ENCODE results near the gene DCC.

DCC gene

GRCh38 chr18:52861558-52861957 is 521.6 kb downstream of the DCC start:
- H3K36me3 ChIP-seq (ENCODE audit: insufficient read depth): no peaks in the 10 kb centered on the region
- no peak overlapping the region for H3K9ac ChIP-seq
- no peaks in the 10 kb centered on the region for H4K20me1 ChIP-seq (ENCODE audit: insufficient read depth)
- H3K4me3 ChIP-seq (IDR thresholded peaks at IDR 0.05; ENCODE audit: insufficient read depth, low read depth, low read length): no peak overlapping the region
- no peak overlapping the region for H2AFZ ChIP-seq (ENCODE audit: low read depth)
- no peaks in the 10 kb centered on the region for H3K4me1 ChIP-seq (ENCODE audit: low read depth, poor library complexity, severe bottlenecking)
- H3K79me2 ChIP-seq (ENCODE audit: insufficient read depth, low read depth): no peaks in the 10 kb centered on the region
- H3K27ac ChIP-seq: no peak overlapping the region
- no peaks in the 10 kb centered on the region for H3K27me3 ChIP-seq (ENCODE audit: insufficient read depth, low read depth)
- TF ChIP-seq CTCF (conservative IDR thresholded peaks at IDR 0.05; ENCODE audit: low read depth, low read length): no peak
- H3K4me2 ChIP-seq: no peak overlapping the region

- no peak overlapping the region for H2AFZ ChIP-seq (ENCODE audit: low read depth)
- H3K27me3 ChIP-seq (ENCODE audit: insufficient read depth, low read depth): no peaks in the 10 kb centered on the region
- H3K4me1 ChIP-seq (ENCODE audit: low read depth, poor library complexity, severe bottlenecking): no peaks in the 10 kb centered on the region
- H3K4me3 ChIP-seq (IDR thresholded peaks at IDR 0.05; ENCODE audit: insufficient read depth, low read depth, low read length): no peak overlapping the region
- H3K9ac ChIP-seq: no peak overlapping the region
- no peak overlapping the region for H3K4me2 ChIP-seq
- no peak for TF ChIP-seq CTCF (conservative IDR thresholded peaks at IDR 0.05; ENCODE audit: low read depth, low read length)
- no peak overlapping the region for H3K27ac ChIP-seq
- no peaks in the 10 kb centered on the region for H3K36me3 ChIP-seq (ENCODE audit: insufficient read depth)
- H3K79me2 ChIP-seq (ENCODE audit: insufficient read depth, low read depth): no peaks in the 10 kb centered on the region
- H4K20me1 ChIP-seq (ENCODE audit: insufficient read depth): no peaks in the 10 kb centered on the region
These were observed 529.4 kb downstream of the DCC start for GRCh38 chr18:52869349-52869923.

- Histone ChIP-seq H3K79me2 (ENCODE audit: insufficient read depth, low read depth) (no peaks in the 10 kb centered on the region), H3K27ac (no peak overlapping the region), H3K27me3 (ENCODE audit: insufficient read depth, low read depth) (no peaks in the 10 kb centered on the region), H2AFZ (ENCODE audit: low read depth) (no peak overlapping the region), H3K4me2 (no peak overlapping the region), H3K4me3 (IDR thresholded peaks at IDR 0.05; ENCODE audit: insufficient read depth, low read depth, low read length) (no peak overlapping the region), H3K36me3 (ENCODE audit: insufficient read depth) (no peaks in the 10 kb centered on the region), H3K9ac (no peak overlapping the region), H4K20me1 (ENCODE audit: insufficient read depth) (no peaks in the 10 kb centered on the region), H3K4me1 (ENCODE audit: low read depth, poor library complexity, severe bottlenecking) (no peaks in the 10 kb centered on the region)
- no peak for TF ChIP-seq CTCF (conservative IDR thresholded peaks at IDR 0.05; ENCODE audit: low read depth, low read length)
These were observed 530.2 kb downstream of the DCC start for GRCh38 chr18:52869942-52870907.

GRCh38 chr18:52874774-52875173 is 534.8 kb downstream of the DCC start:
- no peak overlapping the region for H3K4me2 ChIP-seq
- H3K36me3 ChIP-seq (ENCODE audit: insufficient read depth): no peaks in the 10 kb centered on the region
- H3K9ac ChIP-seq: no peak overlapping the region
- no peak overlapping the region for H2AFZ ChIP-seq (ENCODE audit: low read depth)
- no peak overlapping the region for H3K27ac ChIP-seq
- no peak for TF ChIP-seq CTCF (conservative IDR thresholded peaks at IDR 0.05; ENCODE audit: low read depth, low read length)
- H3K4me1 ChIP-seq (ENCODE audit: low read depth, poor library complexity, severe bottlenecking): no peaks in the 10 kb centered on the region
- H3K4me3 ChIP-seq (IDR thresholded peaks at IDR 0.05; ENCODE audit: insufficient read depth, low read depth, low read length): no peak overlapping the region
- H4K20me1 ChIP-seq (ENCODE audit: insufficient read depth): no peaks in the 10 kb centered on the region
- no peaks in the 10 kb centered on the region for H3K27me3 ChIP-seq (ENCODE audit: insufficient read depth, low read depth)
- no peaks in the 10 kb centered on the region for H3K79me2 ChIP-seq (ENCODE audit: insufficient read depth, low read depth)

Data from KMS-11 (cell line).